KMS-11 (cell line): ENCODE results near the gene GXYLT1.
"Not testable (repeated sequence)": the region's sequence is repeated elsewhere in the genome, so short reads cannot be mapped to it uniquely, and the experiment has no call there.

ENCODE experiments used
- H2AFZ ChIP-seq: fragments of 200-600 bp; sonication (generic); 2 replicates; pipeline ENCODE4 v1.6.1; 2016; ENCODE audit warnings: antibody characterized with exemption, mixed run types, low read depth
- H3K27ac ChIP-seq: fragments of 200-600 bp; sonication (generic); 2 replicates; pipeline ENCODE4 v1.6.1; 2016; ENCODE audit warnings: mild to moderate bottlenecking, mixed run types
- H3K27me3 ChIP-seq: fragments of 200-600 bp; sonication (generic); 2 replicates; pipeline ENCODE4 v1.6.1; 2017; ENCODE audit warnings: mild to moderate bottlenecking, low read depth, mixed run types, moderate library complexity; ENCODE audit not compliant: insufficient read depth
- H3K36me3 ChIP-seq: fragments of 200-600 bp; sonication (generic); 2 replicates; pipeline ENCODE4 v1.6.1; 2017; ENCODE audit warnings: mild to moderate bottlenecking, mixed run types; ENCODE audit not compliant: insufficient read depth
- H3K4me1 ChIP-seq: fragments of 200-600 bp; sonication (generic); 2 replicates; pipeline ENCODE4 v1.6.1; 2016; ENCODE audit warnings: mild to moderate bottlenecking, low read depth, mixed run types; ENCODE audit not compliant: poor library complexity, severe bottlenecking
- H3K4me2 ChIP-seq: fragments of 200-600 bp; sonication (generic); 2 replicates; pipeline ENCODE4 v1.7.0; 2016; ENCODE audit warnings: mild to moderate bottlenecking, mixed run types
- H3K4me3 ChIP-seq: fragments of 200-600 bp; sonication (generic); IDR thresholded peaks from 2 replicates; pipeline ENCODE4 v1.6.1; 2017; ENCODE audit warnings: low read depth, low read length, mixed read lengths; ENCODE audit not compliant: insufficient read depth
- H3K79me2 ChIP-seq: fragments of 200-600 bp; sonication (generic); 2 replicates; pipeline ENCODE4 v1.6.1; 2016; ENCODE audit warnings: low read depth, mixed run types; ENCODE audit not compliant: insufficient read depth
- H3K9ac ChIP-seq: fragments of 200-600 bp; sonication (generic); 2 replicates; pipeline ENCODE4 v1.6.1; 2016; ENCODE audit warnings: mild to moderate bottlenecking, mixed run types
- H4K20me1 ChIP-seq: fragments of 200-600 bp; sonication (generic); 2 replicates; pipeline ENCODE4 v1.6.1; 2016; ENCODE audit warnings: mild to moderate bottlenecking, mixed run types; ENCODE audit not compliant: insufficient read depth
- CTCF ChIP-seq: fragments of 200-600 bp; sonication (generic); conservative IDR thresholded peaks from 2 replicates; pipeline ENCODE4 v1.6.1; 2017; ENCODE audit warnings: low read depth, mild to moderate bottlenecking, antibody characterized with exemption, low read length, moderate library complexity, mixed read lengths

GXYLT1 gene

DNA sequence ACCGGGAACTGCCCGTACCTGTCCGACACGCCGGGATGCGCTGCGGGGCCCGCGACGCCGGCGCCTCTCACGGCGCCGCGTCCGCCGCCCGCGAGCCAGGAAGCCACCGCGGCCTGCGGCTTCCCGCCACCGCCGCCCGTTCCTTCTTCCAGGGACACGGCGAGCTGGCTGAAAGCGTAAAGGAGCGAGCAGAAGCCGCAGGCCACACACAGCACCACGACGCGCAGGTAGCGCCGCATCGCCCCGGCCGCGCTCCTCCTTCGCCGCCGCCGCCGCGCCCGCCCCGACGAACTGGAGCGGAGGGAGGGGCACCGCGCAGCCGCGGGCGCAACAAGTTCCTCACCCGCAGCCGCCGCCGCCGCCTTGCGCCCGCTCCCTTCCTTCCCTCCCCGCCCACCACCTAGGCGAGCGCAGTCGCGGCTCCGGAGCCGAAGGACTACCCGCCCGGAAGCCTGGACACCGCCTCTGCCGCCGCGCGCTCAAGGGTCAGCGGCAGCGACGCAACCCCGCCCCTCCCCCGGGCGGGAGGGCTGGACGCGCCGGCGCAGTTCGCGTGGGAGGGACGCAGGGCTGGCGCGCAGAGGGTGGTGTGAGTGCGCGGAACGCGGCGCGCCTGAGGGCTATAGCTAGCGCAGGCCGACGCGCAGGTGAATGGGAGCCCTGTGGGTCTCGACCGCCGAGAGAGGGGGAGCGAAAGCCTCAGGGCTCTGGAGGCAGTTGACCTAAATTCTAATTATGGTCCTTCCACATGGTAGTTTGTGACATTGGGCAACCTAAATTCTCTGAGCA lies at the start of gene GXYLT1:
Gene GXYLT1, minus strand, starts transcription at position 467 of the 789 bp plus-strand sequence. Its CDS starts 228 bp downstream, at position 239.
- peak within 1 kb of the TSS; percentile 63; the same call in 1 of the 2 replicates for H3K9ac ChIP-seq
- peak within 1 kb of the TSS; percentile 80 for H2AFZ ChIP-seq
- H3K4me2 ChIP-seq = peak within 1 kb of the TSS; percentile 85
- no peaks in the 10 kb centered on the region for H3K36me3 ChIP-seq
- peak within 1 kb of the TSS; percentile 23; the same call in 1 of the 2 replicates for H3K27ac ChIP-seq
- H3K4me1 ChIP-seq = peaks cover 22% of the 10 kb centered on the region
- H3K27me3 ChIP-seq = no peaks in the 10 kb centered on the region
- TF ChIP-seq CTCF = no peak
- peaks cover 29% of the 10 kb centered on the region for H3K79me2 ChIP-seq
- H4K20me1 ChIP-seq = no peaks in the 10 kb centered on the region
- H3K4me3 ChIP-seq = peak within 1 kb of the TSS; percentile 37

GRCh38 chr12:42192686-42193085 lies 48.0 kb upstream of the GXYLT1 start:
- Histone ChIP-seq H3K27ac (no peak overlapping the region), H3K4me3 (no peak overlapping the region), H3K27me3 (no peaks in the 10 kb centered on the region), H4K20me1 (no peaks in the 10 kb centered on the region), H3K4me1 (peaks cover 12% of the 10 kb centered on the region), H3K4me2 (no peak overlapping the region), H3K9ac (no peak overlapping the region), H3K36me3 (no peaks in the 10 kb centered on the region), H3K79me2 (peaks cover 6% of the 10 kb centered on the region; the same call in 1 of the 2 replicates), H2AFZ (no peak overlapping the region)
- no peak for TF ChIP-seq CTCF

DNA sequence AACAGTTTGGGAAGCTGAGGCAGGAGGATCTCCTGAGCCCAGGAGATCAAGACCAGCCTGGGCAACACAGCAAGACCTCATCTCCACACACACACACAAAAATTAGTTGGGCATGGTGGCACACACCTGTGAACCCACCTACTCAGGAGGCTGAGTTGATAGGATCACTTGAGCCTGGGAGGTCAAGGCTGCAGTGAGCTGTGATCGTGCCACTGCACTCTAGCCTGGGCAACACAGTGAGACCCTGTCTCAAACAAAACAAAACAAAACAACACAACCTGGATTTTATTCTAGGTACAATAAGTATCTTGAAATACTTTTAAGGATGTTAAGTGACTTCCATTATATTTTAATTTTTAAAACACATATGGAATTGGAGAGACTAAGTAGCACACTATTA lies 47.6 kb upstream of the GXYLT1 start:
- no peaks in the 10 kb centered on the region for H4K20me1 ChIP-seq
- TF ChIP-seq CTCF = no peak
- H2AFZ ChIP-seq = no peak overlapping the region
- peaks cover 9% of the 10 kb centered on the region for H3K4me1 ChIP-seq
- no peak overlapping the region for H3K4me3 ChIP-seq
- H3K27ac ChIP-seq = no peak overlapping the region
- no peak overlapping the region for H3K9ac ChIP-seq
- no peaks in the 10 kb centered on the region for H3K27me3 ChIP-seq
- no peak overlapping the region for H3K4me2 ChIP-seq
- peaks cover 6% of the 10 kb centered on the region; the same call in 1 of the 2 replicates for H3K79me2 ChIP-seq
- no peaks in the 10 kb centered on the region for H3K36me3 ChIP-seq

GRCh38 chr12:42190376-42190775 lies 45.7 kb upstream of the GXYLT1 start:
- Histone ChIP-seq H3K4me3 (no peak overlapping the region), H3K79me2 (peaks cover 6% of the 10 kb centered on the region; the same call in 1 of the 2 replicates), H3K4me2 (no peak overlapping the region), H3K4me1 (no peaks in the 10 kb centered on the region), H3K36me3 (no peaks in the 10 kb centered on the region), H3K27me3 (no peaks in the 10 kb centered on the region), H4K20me1 (no peaks in the 10 kb centered on the region), H2AFZ (no peak overlapping the region), H3K9ac (no peak overlapping the region), H3K27ac (no peak overlapping the region)
- TF ChIP-seq CTCF = no peak

- H3K4me1 ChIP-seq, H3K4me3 ChIP-seq, H3K27me3 ChIP-seq, H2AFZ ChIP-seq, H3K9ac ChIP-seq, H3K36me3 ChIP-seq, H3K27ac ChIP-seq, H3K4me2 ChIP-seq, H4K20me1 ChIP-seq, H3K79me2 ChIP-seq: not testable (repeated sequence)
Observed at GRCh38 chr12:42188275-42188674, 43.6 kb upstream of the GXYLT1 start.
